Measurements from ENCODE around the gene STOM. TPM values are rescaled to one million over a fixed set of nuclear protein-coding genes. Genes with fewer than 3 reads are reported as not detected.

Gene STOM, protein sequence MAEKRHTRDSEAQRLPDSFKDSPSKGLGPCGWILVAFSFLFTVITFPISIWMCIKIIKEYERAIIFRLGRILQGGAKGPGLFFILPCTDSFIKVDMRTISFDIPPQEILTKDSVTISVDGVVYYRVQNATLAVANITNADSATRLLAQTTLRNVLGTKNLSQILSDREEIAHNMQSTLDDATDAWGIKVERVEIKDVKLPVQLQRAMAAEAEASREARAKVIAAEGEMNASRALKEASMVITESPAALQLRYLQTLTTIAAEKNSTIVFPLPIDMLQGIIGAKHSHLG
- 10.3 TPM for total RNA-seq

DNA sequence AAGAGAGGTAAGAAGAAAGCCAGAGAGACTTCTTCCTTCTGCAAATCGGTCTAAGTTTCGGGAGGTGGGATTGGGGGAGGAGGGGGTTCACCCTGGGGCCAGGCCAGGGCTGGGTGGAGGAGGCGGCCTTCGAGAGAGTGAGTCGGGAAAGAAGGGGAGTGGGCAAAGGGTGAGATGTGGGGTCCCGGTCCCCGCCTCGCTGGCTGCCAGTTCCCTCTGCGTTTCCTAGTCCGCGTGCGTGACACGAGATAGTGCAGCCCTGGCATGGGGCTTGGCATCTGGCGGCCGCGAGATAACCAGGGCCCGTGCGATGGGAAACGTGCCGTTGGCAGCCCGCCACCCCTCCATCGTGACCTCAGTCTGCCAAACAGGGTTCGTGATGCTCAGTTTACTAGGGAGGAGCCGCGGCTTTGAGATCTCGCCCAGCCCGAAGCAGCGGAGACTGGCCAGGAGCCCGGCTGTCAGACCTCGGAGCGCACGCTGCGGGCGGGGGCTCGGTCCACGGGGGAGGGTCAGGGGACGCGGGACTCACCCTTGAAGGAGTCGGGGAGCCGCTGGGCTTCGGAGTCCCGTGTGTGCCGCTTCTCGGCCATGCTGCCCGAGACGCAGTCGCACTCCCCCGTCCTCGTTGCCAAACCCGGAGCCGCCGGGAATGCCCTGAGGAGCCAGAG lies at the start of gene STOM:
Gene STOM, minus strand, starts transcription at position 656 of the 671 bp plus-strand sequence. Its CDS starts 63 bp downstream, at position 593.

Other genes starting within 250 kb of the STOM start
- gene RAB14, start 168.4 kb downstream of the STOM start, total RNA-seq: 62.3 TPM
- 20.3 TPM for gene GSN, start 102.1 kb downstream of the STOM start, total RNA-seq
- 1.9 TPM for gene GGTA1, start 129.6 kb upstream of the STOM start, total RNA-seq

Data from parietal lobe (tissue), 1 donor.